Kasumi-1 (cell line): ENCODE results near the gene C19orf38.
"Not testable (repeated sequence)": the region's sequence is repeated elsewhere in the genome, so short reads cannot be mapped to it uniquely, and the experiment has no call there.

Experiments
- DNase-seq, 2 experiments: peaks; one replicate each; lab custom pipeline; 2025; lab: John Stamatoyannopoulos, UW

Gene C19orf38

DNA sequence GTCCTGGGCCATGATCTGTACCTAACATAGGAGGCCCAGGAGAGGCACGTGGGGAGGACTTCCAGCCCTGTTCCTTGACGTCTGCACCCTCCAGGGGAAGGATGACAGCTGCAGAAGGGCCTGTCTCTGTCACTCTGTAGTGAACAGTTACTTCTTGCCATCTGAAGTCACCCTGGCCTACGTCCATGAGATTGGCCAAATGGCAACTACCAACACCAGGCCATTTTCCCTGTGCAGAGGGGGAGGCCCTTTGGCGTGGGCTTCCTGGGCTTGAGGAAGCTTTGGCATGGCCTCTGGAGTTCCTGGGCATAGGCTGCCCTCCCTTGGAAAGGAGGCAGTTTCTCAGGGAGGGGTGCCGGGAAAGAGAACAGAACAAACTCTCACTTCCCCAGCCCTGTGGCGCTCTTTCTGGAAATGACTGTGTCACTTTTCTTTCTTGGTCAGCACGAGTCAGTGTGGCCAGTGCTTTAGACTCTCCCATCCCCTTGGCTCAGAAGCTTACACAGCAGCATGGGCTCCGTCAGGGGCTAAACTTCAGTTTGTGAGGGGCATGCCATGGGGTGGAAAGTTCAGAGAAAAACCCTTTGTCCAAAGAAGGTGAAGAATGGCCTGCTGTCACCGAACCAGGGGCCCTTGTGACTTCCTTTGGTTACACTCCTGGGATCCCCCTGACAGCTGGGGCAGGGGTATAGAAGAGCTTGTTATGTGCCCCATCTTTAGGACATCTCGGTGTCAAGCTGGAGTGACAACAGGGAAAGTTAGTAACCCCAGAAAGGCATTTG is 28.4 kb downstream of the C19orf38 start:
- DNase-seq: no peak

DNA sequence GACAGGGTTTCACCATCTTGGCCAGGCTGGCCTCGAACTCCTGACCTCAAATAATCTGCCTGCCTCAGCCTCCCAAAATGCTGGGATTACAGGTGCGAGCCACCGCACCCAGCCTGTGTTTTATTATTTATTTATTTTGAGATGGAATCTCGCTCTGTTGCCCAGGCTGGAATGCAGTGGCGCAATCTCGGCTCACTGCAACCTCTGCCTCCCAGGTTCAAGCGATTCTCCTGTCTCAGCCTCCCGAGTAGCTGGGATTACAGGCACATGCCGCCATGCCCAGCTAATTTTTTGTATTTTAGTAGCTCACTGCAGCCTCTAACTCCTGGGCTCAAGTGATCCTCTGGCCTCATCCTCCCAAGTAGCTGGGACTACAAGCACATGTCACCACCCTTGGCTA is 29.4 kb downstream of the C19orf38 start:
- DNase-seq: not testable (repeated sequence)

DNA sequence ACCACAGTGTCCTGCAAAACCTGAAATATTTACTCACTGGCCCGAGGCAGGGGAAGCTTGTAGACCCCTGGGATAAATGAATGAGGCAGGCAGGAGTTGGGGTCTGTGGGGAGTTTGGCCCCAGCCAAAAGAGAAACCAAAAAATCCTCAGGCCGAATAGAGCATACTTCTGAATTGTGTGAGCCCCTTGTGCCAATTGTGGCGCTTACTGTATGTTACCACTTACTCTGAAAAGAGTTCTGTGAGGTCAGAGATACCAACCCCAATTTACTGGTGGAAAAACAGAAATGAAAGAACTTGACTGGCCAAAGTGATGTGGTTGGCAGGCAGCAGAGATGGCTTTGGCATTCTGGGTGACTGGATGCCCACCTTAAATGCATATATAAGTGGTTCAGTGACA is 30.0 kb downstream of the C19orf38 start:
- no peak for DNase-seq

DNA sequence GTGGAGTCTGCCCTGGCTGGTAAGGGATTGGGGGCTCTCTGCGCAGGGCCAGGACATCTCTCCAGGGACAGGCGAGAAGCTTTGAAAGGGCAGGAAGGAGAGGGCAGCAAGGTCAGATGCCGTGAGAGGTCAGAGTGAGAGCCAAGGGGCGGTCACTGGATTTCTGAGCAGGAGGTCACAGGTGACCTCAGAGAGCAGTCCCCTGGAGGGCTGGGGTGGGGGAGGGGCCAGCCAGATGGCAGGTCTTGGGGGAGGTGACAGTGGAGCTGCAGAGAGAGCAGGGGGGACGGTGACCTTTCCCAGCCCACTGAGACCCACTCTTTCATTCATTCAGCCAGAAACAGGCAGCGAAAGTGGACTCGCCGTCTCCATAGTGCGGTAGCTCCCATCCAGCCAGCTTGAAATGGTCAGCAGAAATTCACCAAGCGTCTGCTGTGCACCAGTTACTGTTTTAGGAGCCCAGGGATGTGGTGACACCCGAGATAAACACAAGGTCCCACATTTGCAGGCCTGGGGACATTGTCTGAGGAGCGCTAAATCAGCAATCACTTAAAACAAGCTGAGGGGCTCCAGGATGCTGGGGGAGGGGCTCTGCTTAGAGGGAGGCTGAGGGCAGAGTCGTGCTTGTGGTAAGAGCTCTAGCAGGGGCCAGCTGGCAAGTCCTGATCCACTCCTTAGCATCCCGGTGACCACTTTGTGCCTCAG is 33.3 kb downstream of the C19orf38 start:
- no peak for DNase-seq

DNA sequence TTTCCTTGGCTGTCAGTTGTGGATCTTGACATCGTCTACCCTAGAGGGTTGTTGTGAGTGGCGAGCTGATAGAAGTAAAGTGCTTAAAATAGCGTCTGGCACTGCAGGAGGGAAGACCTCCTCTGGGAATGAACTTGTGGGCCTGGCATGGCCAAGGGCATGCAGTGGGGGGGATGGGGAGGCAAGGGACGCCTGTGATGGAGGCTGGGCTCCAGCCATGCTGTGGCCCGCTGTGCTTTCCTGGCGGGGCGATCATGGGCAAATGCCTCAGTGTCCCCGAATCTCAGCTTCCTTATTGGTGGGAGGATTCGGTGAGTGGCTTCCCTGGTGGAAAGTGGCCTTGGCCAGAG is 33.9 kb downstream of the C19orf38 start:
- no peak for DNase-seq

DNA sequence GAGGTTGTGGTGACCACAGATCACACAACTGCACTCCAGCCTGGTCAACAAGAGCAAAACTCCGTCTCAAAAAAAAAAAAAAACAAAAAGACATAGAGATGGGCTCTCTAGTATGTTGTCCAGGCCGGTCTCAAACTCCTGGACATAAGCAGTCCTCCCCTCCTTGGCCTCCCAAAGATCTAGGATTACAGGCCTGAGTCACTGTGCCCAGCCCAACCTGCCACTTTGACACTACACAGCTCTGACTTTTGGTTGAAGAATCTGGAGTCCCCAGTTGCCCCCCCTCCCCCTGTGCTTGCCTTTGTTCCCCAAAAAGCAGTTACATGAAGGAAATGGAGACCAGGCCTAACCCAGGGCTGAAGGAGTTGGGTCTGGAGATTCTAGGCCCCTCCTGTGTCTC is 36.1 kb downstream of the C19orf38 start:
- DNase-seq: peak in 1 of 2 experiments; percentile 9

DNA sequence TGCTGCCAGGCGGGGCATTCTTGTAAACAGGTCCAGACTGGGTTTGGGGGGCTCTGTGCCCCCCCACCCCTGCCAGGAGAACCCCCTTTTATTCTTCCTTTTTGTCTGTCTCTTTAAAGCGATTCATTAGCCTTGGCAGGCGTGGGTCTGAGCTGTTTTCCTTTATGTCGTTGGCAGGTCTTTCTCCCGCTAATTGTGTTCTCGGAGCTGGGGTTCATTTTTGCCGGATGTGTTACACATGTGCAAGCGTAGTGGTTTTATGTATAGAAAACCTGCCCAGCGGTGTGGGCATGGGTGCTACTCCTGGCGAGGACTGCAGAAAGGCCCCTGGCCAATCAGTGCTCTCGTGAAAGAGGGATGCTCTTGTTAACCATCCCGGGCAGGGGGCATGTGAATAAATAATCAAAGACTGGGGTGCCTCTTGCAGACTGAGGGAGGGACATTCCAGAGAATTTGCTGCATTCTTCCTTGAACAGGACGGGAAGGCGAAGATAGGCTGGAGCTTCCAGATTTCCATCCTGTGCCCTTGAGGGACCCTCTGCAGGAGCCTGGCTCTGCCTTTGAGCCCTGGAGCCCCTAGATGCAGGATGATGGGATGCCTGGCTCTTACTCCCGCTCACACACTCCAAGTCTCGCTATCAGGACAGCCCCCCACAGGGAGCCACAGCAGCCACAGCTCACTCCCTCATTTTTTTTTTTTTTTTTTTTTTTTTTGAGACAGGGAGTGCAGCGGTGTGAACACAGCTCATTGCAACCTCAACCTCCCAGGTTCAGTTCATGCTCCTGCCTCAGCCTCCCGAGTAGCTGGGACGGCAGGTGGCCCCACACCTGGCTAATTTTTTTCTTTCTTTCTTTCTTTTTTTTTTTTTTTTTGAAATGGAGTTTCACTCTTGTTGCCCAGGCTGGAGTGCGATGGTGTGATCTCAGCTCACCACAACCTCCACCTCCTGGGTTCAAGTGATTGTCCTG is 37.3 kb downstream of the C19orf38 start:
- no peak for DNase-seq

DNA sequence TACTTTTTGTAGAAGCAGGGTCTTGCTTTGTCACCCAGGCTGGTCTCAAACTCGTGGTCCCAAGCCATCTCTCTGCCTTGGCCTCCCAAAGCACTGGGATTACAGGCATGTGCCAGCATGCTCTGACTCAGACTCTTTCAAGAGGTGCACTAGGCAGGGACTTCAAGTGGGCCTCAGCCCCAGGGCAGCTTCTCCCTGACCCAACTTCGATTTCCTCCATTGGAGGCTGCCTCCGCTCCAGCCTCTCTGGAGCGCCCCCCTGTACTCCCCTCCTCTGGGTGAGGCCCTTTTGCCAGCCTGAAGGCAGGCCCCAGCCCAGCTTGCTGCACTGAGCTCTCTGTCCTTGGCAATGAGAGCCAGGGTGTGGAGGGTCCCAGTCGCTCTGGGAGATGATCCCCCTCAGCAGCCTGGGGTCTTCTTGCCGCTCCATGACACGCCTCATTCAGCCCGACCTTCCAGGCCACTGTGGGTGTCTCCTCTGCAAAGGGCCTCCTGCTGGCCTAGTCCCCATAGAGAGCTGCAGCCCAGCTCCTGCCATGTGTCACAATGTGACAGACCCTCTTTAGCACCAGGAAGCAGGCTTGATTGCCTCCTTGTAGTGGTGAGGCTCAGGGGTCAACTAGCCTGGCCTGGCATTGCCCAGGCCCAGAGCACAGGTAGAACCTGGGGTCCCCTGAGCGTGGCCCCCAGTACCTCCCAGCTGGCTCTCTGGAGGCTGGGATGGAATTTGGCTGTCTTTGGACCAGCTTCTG is 39.6 kb downstream of the C19orf38 start:
- no peak for DNase-seq

DNA sequence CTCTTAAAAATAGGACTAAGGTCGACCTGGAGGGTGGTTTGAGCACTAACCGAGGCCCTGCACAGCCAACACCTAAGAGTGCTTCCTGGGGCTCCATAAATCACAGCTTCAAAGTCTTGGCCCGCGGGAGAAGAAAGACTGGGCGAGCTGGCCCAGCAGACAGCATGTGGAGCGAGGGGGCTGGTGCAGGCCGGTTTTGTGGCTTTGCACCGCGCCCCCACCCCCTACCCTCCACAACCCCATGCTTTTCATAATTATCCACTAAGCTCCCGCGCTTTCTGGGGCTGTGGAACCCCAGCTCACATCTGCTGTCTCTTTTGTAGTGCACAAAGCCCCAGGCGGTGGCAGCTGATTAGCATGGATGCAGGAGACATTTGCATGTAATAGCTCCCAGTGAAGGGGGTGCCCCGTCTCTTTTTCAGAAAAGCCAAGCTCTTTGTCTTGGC is 40.2 kb downstream of the C19orf38 start:
- DNase-seq: no peak

DNA sequence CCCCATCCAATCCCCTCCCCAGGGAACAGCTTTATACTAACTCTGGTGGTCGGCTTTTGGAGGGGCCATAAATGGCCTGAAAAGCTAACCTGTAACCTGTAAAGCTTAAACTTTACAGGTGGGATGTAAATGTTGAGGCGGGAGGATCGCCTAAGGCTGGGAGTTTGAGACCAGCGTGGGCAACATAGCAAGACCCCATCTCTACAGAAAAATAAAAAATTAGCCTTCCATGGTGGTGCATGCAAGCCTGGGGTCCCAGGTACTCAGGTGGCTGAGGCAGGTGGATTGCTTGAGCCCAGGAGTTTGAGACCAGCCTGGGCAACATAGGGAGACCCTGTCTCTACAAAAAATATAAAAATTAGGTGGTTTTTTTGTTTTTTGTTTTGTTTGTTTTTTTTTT is 41.7 kb downstream of the C19orf38 start:
- no peak for DNase-seq

DNA sequence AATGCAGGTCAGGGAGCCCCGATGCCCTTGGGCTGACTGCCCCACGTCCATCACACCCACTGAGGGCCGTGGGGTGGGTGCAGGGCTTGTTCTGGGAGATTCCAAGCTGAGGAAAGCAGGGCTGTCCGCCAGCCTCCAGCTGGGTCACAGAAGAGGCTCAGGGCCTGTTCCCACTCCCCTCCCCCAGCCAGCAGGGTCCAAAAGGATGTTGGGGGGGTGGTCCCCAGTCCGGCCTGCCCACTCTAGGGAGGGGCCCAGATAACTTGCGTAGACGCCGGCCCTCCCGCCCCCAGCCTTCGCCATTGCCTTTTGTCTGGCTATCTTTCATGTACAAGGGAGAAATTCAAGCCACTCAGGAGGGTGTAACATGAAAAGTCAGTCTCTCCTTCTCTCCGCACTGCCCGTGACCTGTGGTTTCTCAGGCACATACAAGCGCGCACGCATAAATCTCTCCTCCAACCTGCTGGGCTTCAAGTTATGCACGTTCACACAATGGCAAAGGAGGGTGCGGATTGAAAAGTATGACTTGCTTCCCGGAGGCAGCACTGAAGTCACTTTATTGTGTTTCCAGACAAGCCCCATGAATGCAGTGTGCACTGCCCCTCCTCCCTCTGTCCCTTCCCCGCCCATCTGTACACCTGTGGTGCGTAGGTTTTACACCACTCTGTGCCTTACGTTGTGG is 43.3 kb downstream of the C19orf38 start:
- DNase-seq: no peak

DNA sequence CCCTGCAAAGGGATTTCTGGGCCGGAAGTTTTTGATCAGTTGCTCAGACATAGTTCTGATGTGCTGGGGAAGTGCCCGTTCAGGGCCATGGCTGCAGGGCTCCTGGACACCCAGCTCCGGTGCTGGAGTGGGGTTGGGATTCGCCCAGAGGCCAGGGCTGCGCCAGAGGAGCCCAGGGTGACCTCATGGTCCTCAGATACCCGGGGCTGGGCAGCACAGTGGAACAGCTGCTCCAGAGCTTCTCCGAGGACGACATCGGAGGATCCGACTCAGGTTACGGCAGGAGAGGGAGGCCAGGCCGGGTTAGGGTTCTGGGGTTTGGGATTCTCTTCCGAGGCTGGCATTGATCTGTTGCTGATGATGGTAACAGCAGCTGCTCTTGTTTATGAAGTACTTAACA is 44.0 kb downstream of the C19orf38 start:
- no peak for DNase-seq

DNA sequence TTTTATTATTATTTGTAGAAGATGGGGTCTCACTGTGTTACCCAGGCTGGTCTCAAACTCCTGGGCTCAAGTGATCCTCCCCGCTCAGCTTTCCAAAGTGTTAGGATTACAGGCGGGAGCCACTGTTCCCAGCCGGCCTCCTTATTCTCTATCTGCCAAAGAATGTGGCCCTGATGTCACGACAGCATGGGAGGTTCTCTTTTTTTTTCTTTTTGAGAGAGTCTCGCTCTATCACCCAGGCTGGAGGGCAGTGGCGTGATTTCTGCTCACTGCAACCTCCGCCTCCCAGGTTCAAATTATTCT is 46.6 kb downstream of the C19orf38 start:
- DNase-seq: no peak

DNA sequence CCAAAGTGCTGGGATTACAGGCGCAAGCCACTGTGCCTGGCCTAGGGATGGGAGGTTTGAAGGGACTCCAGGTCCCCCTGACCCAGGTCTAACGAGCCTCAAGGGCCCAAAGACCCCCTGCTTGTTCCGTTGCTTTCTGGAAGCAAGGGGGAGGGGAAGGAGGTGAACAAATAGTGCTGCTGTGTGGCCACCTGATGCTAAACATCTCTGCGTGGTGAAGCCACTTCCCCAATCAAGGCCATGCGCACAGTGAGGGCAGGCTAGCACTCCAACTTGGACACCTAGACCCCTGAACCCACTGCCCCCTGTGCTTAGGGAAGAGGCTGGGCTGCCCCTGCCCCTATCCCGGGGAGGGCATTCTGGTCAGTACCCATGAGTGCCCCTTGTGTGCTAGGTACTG is 47.1 kb downstream of the C19orf38 start:
- no peak for DNase-seq

DNA sequence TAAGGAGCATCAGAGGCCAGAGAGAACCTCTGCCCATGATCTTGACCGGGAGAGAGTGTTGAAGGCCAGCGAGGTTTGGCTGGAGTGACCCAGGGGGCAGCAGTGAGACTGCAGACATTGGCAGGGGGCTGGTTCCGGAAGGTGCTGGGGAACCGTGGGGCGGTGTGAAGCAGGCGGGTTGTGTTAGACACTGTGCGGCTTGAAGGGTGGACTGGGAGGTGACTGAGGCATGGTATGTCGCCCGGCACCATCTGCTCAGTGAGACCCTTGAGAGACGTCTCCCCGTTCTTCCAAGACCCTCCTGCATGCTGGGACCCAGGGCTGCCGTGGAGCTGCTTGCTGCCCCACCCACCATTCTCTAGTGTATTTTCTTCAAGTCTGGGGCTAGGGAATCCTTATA is 47.7 kb downstream of the C19orf38 start:
- no peak for DNase-seq

DNA sequence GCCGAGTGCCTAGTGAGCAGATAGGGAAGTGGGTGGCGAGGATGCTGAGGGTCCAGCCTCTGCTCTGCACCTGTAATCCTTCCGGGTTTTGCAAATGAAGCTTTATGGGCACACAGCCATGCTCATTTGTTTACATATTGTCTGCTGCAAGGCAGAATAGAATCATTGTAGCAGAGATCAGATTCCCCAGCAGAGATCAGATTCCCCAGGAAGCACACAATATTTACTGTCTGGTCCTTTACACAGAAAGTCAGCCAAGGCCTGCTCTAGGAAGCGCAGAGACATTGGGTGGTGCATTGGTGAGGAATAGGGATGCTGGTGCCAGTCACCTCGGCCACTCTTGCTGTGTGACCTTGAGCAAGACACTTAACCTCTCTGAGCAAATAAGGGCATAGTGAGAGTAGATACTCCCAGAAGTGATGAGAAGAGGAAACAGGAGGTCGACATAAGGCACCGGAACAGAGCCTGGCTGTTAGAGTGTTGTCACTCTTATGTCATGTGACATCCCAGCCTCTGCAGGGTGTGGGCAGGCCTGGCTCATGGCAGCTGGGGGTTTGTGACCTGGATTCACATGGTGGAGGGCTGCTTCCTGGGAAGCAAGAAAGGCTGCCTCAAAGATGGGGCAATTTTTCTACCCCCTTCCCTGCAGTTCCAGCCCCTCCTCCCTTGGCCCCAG is 48.8 kb downstream of the C19orf38 start:
- peak; percentile 77 to 81 for DNase-seq

DNA sequence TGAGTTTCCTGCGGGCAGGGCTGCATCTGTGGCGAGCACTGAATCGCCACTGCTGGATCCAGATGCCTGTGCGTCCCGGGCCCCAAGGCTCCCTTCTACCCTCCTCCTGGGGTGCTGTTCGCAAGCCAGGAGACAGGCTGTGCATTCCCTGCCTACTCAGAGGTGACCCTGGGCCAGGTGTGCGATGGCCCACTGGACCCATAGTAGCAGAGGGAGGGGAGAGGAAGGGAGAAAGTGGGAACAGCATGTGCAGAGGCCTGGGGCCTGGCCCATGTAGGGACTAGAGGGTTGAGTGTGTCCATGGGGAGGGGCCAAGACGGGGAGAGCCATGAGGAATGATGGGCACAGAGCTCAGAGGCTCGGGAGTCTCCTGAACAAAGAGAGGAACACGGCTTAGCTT is 50.4 kb downstream of the C19orf38 start:
- DNase-seq: no peak

DNA sequence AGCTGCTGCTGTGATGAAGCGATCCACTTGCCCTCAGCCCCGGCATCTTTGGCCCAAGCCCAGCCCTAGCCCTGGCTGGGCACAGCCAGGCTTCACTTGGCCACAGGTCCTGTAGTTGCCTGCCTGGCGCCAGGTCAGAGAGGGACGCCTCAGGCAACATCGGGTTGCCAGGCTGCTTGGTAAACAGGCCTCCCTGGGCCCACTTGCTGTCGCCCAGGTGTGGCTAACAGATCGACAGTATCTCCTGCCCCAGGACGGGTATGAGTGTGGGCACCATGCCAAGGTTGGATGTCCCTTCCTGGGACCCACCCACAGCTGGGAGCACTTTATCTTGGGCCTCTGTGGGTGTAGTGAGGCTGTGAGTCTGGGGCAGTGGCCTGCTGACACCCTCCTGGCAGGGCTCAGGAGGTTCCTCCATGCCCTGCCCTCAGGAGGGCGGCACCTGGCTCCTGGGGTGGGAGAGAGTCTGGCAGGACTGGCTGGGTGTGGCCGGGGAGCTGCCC is 51.0 kb downstream of the C19orf38 start:
- DNase-seq: no peak

DNA sequence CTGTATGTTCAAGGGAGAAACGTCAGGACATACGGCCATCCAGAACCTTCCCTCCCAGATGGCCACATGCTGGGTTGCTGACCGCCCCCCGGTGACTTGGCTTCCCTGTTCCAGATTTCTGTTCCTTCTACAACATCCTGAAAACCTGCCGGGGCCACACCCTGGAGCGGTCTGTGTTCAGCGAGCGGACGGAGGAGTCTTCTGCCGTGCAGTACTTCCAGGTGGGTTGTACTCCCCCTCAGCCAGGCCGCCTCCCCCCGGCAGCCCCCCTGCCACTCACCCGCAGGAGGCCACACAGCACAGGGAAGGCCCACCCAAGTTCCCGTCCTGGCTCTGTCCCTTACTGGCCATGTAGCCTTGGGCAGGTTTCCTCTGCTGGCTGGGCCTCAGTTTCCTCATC is 59.7 kb downstream of the C19orf38 start:
- no peak for DNase-seq

DNA sequence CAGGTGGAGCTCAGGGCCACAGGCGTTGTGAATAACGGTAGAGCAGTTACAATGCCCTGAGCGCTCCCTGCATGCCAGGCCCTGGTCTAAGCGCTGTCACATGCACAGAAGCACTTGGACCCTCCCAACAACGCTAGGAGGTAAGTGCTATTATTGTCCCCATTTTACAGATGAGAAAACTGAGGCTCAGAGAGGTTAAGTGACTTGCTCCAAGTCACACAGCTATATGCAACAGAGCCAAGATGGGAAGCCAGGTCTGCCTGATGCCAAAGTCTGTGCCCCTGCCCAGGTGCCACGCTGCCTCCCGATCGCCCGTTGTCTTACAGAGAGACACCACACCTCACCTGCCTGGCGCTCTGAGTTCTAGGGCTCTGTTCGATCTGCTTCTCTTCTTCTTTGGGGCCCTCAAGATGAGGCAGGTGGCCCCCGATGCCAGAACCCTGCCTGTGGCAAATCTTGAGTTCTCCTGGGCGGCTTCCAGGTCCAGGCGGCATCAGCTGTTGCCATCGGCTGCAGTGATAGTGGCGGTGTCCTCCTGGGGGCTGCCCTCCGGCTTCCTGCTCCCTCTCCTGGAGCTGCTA is 60.3 kb downstream of the C19orf38 start:
- DNase-seq: no peak
